Measurements from ENCODE around the gene ZNF780A. TPM values are rescaled to one million over a fixed set of nuclear protein-coding genes. Genes with fewer than 3 reads are reported as not detected.

Gene ZNF780A
- total and polyA plus RNA-seq, 7 experiments from 2014 or later, result 13.9 to 49.5 (median 21.2) TPM

DNA sequence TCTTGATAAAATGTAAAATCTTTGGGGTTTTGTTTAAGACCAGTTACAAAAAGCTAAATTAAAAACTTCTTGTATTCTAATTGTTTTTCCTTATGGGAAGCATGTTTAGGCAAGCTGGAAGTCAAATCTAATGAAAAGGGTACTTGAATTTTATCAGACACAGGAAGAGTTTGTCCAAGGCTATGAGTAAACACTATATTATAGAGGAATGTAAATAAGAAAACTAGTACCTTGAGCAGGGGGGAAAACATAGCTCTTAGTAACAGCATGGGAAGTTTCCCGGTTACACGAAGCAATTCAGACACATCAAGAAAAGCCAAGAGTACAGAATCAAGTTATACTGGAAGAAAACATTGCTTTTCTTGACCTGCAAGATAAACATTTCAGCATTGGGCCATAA is 19.8 kb upstream of the ZNF780A start:
- intact Hi-C loops (cut with micrococcal nuclease), result no loop called here
- H3K36me3 Mint-ChIP-seq, result peaks cover 0 to 5% (median 0%) of the 10 kb centered on the region in 5 donors

DNA sequence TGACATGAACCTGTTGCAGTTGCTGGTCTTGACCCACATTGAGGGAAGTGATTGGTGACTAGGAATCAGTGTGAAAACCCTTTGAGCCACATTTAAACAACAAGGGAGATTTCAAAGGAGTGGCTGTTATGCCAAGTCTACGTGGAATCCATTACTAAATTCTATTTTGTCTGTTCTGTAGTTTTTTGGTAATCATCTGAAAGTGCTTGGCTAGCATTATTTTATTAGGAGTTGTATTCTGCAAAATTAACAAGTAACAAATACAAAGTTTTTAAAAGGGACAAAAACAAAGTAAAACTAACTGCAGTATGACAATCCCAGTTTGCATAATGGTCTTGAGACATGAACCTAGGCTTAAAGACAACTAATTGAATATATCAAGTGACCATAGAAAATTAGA is 14.0 kb upstream of the ZNF780A start:
- ATAC-seq (no peak), DNase-seq (no peak)
- intact Hi-C loops (cut with micrococcal nuclease), result no loop called here
- H3K9me3 ChIP-seq (ENCODE audit: control insufficient read depth in 2 of 3, low read length in 3 of 3), result no peaks in the 10 kb centered on the region
- POLR2A ChIA-PET, result no interaction called here
- no peak overlapping the region for H3K4me3 ChIP-seq (ENCODE audit: low read length)
- Mint-ChIP-seq H3K27me3 (no peaks in the 10 kb centered on the region), H3K27ac (no peak overlapping the region), H3K4me3 (no peak overlapping the region), H3K9me3 (peaks cover 0 to 2% (median 0%) of the 10 kb centered on the region in 11 donors), H3K36me3 (peaks cover 0 to 5% (median 0%) of the 10 kb centered on the region in 5 donors), H3K4me1 (no peaks in the 10 kb centered on the region)
- H3K4me1 ChIP-seq (ENCODE audit: control insufficient read depth in 2 of 2, insufficient read depth in 2 of 2, low read length in 2 of 2), result no peaks in the 10 kb centered on the region
- CTCF ChIA-PET, result no interaction called here
- no peaks in the 10 kb centered on the region for H3K27me3 ChIP-seq (ENCODE audit: control insufficient read depth in 2 of 2, insufficient read depth in 2 of 2, low read length in 2 of 2)
- H3K36me3 ChIP-seq (ENCODE audit: control insufficient read depth in 2 of 3, insufficient read depth in 3 of 3, low read length in 3 of 3), result no peaks in the 10 kb centered on the region
- H3K27ac ChIP-seq (ENCODE audit: low read depth, low read length), result no peak overlapping the region

More for the DNA sequence above, 19.8 kb upstream of the ZNF780A start:
- H3K27me3 Mint-ChIP-seq, result peaks cover 0 to 12% (median 7%) of the 10 kb centered on the region in 5 donors
- ChIA-PET CTCF (interaction anchor here (0.6 kb wide), 1 partner anchor 195 kb away, joined by 7 read pairs; no protein-coding TSS in a partner anchor), POLR2A (interaction anchor here (0.6 kb wide), 1 partner anchor 20 kb away, joined by 3 read pairs; no protein-coding TSS in a partner anchor)
- Histone ChIP-seq H3K27me3 (ENCODE audit: control insufficient read depth in 2 of 2, insufficient read depth in 2 of 2, low read length in 2 of 2) (no peaks in the 10 kb centered on the region), H3K36me3 (ENCODE audit: control insufficient read depth in 2 of 3, insufficient read depth in 3 of 3, low read length in 3 of 3) (no peaks in the 10 kb centered on the region), H3K27ac (ENCODE audit: low read depth, low read length) (no peak overlapping the region), H3K9me3 (ENCODE audit: control insufficient read depth in 2 of 3, low read length in 3 of 3) (no peaks in the 10 kb centered on the region), H3K4me3 (ENCODE audit: low read length) (no peak overlapping the region), H3K4me1 (ENCODE audit: control insufficient read depth in 2 of 2, insufficient read depth in 2 of 2, low read length in 2 of 2) (no peaks in the 10 kb centered on the region)
- no peak overlapping the region for H3K27ac Mint-ChIP-seq
- H3K4me3 Mint-ChIP-seq, result no peak overlapping the region
- no peak for DNase-seq
- ATAC-seq, result no peak
- H3K9me3 Mint-ChIP-seq, result peaks cover 0 to 11% (median 2%) of the 10 kb centered on the region in 11 donors
- H3K4me1 Mint-ChIP-seq, result no peaks in the 10 kb centered on the region

DNA sequence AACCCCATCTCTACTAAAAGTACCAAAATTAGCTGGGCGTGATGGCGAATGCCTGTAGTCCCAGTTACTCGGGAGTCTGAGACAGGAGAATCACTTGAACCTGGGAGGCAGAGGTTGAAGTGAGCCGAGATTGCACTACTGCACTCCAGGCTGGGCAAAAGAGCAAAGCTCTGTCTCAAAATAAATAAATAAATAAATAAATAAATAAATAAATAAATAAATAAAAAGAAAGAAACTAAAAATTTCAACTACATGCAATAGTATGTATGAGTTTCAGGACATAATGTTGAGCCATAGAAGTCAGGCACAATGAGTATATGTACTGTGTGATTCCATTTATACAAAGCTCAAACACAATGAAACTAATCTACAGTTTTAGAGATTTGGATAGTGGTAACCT is 12.9 kb upstream of the ZNF780A start:
- no peak overlapping the region for H3K4me3 ChIP-seq (ENCODE audit: low read length)
- H3K4me1 Mint-ChIP-seq, result no peaks in the 10 kb centered on the region
- ChIA-PET POLR2A (interaction anchor here (0.6 kb wide), 1 partner anchor 285 kb away, joined by 7 read pairs; no protein-coding TSS in a partner anchor), CTCF (no interaction called here)
- H3K36me3 Mint-ChIP-seq, result peaks cover 0 to 5% (median 0%) of the 10 kb centered on the region in 5 donors
- H3K27me3 Mint-ChIP-seq, result peaks cover 0 to 8% (median 7%) of the 10 kb centered on the region in 5 donors
- intact Hi-C loops (cut with micrococcal nuclease), result no loop called here
- H3K9me3 ChIP-seq (ENCODE audit: control insufficient read depth in 2 of 3, low read length in 3 of 3), result no peaks in the 10 kb centered on the region
- no peaks in the 10 kb centered on the region for H3K27me3 ChIP-seq (ENCODE audit: control insufficient read depth in 2 of 2, insufficient read depth in 2 of 2, low read length in 2 of 2)
- no peaks in the 10 kb centered on the region for H3K36me3 ChIP-seq (ENCODE audit: control insufficient read depth in 2 of 3, insufficient read depth in 3 of 3, low read length in 3 of 3)
- H3K27ac Mint-ChIP-seq, result no peak overlapping the region
- H3K4me1 ChIP-seq (ENCODE audit: control insufficient read depth in 2 of 2, insufficient read depth in 2 of 2, low read length in 2 of 2), result no peaks in the 10 kb centered on the region
- peaks cover 0 to 2% (median 0%) of the 10 kb centered on the region in 11 donors for H3K9me3 Mint-ChIP-seq
- no peak overlapping the region for H3K27ac ChIP-seq (ENCODE audit: low read depth, low read length)
- DNase-seq (no peak), ATAC-seq (no peak)
- H3K4me3 Mint-ChIP-seq, result no peak overlapping the region

DNA sequence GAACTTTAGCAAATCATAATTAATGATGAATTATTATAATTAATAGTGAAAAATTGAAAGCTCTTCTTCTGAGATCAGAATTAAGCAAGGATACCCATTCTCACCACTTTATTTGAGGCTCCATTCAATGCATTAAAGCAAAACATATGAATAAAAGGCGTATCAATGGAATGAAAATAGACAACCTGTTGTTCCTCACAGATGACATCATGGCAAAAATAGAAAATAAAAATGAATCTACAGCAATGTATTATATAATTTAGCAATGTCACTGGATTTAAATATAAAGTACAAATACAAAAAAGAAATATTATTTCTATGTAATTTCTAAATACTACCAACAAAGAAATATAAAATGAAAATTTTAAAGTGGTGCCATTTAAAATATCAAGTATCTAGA is 11.1 kb upstream of the ZNF780A start:
- ChIA-PET POLR2A (interaction anchor here (0.6 kb wide), 1 partner anchor 10 kb away, joined by 3 read pairs; no protein-coding TSS in a partner anchor), CTCF (no interaction called here)
- ATAC-seq (no peak), DNase-seq (no peak)
- peaks cover 0 to 5% (median 0%) of the 10 kb centered on the region in 5 donors for H3K36me3 Mint-ChIP-seq
- no peaks in the 10 kb centered on the region for H3K4me1 Mint-ChIP-seq
- no peaks in the 10 kb centered on the region for H3K27me3 ChIP-seq (ENCODE audit: control insufficient read depth in 2 of 2, insufficient read depth in 2 of 2, low read length in 2 of 2)
- H3K27ac Mint-ChIP-seq, result no peak overlapping the region
- no peaks in the 10 kb centered on the region for H3K36me3 ChIP-seq (ENCODE audit: control insufficient read depth in 2 of 3, insufficient read depth in 3 of 3, low read length in 3 of 3)
- no peak overlapping the region for H3K4me3 Mint-ChIP-seq
- intact Hi-C loops (cut with micrococcal nuclease), result no loop called here
- no peak overlapping the region for H3K4me3 ChIP-seq (ENCODE audit: low read length)
- H3K27me3 Mint-ChIP-seq, result peaks cover 3 to 19% (median 9%) of the 10 kb centered on the region in 5 donors
- peaks cover 0 to 2% (median 0%) of the 10 kb centered on the region in 11 donors for H3K9me3 Mint-ChIP-seq
- H3K27ac ChIP-seq (ENCODE audit: low read depth, low read length), result no peak overlapping the region
- H3K4me1 ChIP-seq (ENCODE audit: control insufficient read depth in 2 of 2, insufficient read depth in 2 of 2, low read length in 2 of 2), result no peaks in the 10 kb centered on the region
- H3K9me3 ChIP-seq (ENCODE audit: control insufficient read depth in 2 of 3, low read length in 3 of 3), result no peaks in the 10 kb centered on the region

DNA sequence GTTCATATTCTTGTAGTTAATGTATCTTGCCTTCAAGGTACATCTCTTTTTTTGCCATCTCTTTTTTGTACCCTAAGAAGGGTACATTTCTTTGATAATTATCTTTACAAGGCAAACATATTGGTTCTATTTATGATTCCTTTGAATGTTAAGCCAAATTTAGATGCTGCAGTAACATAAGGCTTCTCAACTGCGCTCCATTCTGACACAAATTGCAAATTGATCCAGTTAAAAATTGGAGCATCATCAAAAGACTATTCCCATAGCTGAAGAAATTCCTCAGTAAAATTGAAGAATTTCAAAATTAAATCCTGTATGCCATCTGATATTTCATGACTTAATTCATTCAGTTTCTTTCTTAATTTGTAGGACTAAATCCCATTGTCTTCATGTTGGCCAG is 2.7 kb upstream of the ZNF780A start:
- peaks cover 0 to 7% of the 10 kb centered on the region in 2 donors for H3K27me3 ChIP-seq (ENCODE audit: control insufficient read depth in 2 of 2, insufficient read depth in 2 of 2, low read length in 2 of 2)
- H3K27ac Mint-ChIP-seq, result no peak overlapping the region
- H3K4me3 Mint-ChIP-seq, result peak overlapping the region in 1 of 10 donors; percentile 6
- DNase-seq (no peak), ATAC-seq (no peak)
- peaks cover 16 to 18% of the 10 kb centered on the region in 2 donors for H3K4me1 ChIP-seq (ENCODE audit: control insufficient read depth in 2 of 2, insufficient read depth in 2 of 2, low read length in 2 of 2)
- H3K4me1 Mint-ChIP-seq, result peaks cover 18 to 33% (median 29%) of the 10 kb centered on the region in 7 donors
- peaks cover 0 to 12% (median 4%) of the 10 kb centered on the region in 11 donors for H3K9me3 Mint-ChIP-seq
- H3K36me3 ChIP-seq (ENCODE audit: control insufficient read depth in 2 of 3, insufficient read depth in 3 of 3, low read length in 3 of 3), result no peaks in the 10 kb centered on the region
- H3K27me3 Mint-ChIP-seq, result peaks cover 12 to 25% (median 18%) of the 10 kb centered on the region in 5 donors
- CTCF ChIA-PET, result no interaction called here
- intact Hi-C loops (cut with micrococcal nuclease), result loop anchor here in 1 of 2 donors (5.0 kb wide), 1 partner anchor 36 kb away; the partner anchor contains the start of gene ZNF780B
- no peaks in the 10 kb centered on the region for H3K9me3 ChIP-seq (ENCODE audit: control insufficient read depth in 2 of 3, low read length in 3 of 3)
- POLR2A ChIA-PET, result interaction anchor here (0.6 kb wide), 1 partner anchor 477 kb away, joined by 7 read pairs; no protein-coding TSS in a partner anchor
- H3K4me3 ChIP-seq (ENCODE audit: low read length), result no peak overlapping the region
- peaks cover 0 to 16% (median 10%) of the 10 kb centered on the region in 5 donors for H3K36me3 Mint-ChIP-seq
- no peak overlapping the region for H3K27ac ChIP-seq (ENCODE audit: low read depth, low read length)

DNA sequence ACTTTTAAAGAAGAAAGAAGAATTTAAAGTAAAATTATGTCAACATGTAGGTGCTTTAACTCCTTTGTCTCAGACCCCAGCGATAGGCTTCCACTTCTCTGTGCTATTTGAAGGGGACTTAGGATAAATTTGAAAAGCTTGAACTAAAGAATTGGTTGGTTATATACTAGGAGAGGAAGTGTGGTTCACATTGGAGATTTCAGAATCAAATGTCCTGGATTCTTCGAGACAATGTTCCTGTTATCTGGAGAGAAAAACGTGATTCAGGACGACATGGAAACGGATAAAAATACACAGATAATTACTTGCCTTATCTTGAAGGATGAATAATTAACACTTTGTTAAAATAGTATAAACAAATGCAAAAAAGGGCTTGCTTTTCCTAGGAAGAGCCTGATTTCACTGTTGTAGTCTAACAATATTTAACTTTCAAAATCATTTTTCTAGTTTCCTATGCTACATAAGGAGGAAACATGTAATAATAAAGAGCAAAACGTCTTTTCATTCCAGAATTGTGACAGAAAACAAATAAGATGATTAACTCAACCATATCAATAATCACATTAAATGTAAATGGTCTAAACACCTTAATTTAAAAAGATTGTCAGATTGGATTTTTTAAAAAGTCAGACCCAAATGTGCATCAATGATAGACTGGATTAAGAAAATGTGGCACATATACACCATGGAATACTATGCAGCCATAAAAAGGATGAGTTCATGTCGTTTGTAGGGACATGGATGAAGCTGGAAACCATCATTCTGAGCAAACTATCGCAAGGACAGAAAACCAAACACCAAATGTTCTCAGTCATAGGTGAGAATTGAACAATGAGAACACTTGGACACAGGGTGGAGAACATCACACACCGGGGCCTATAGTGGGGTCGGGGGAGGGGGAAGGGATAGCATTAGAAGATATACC is 724 bp upstream of the ZNF780A start:
- Histone ChIP-seq H3K9me3 (ENCODE audit: control insufficient read depth in 2 of 3, low read length in 3 of 3) (no peaks in the 10 kb centered on the region), H3K27ac (ENCODE audit: low read depth, low read length) (peak overlapping the region; percentile 95), H3K4me1 (ENCODE audit: control insufficient read depth in 2 of 2, insufficient read depth in 2 of 2, low read length in 2 of 2) (peaks cover 16 to 18% of the 10 kb centered on the region in 2 donors), H3K27me3 (ENCODE audit: control insufficient read depth in 2 of 2, insufficient read depth in 2 of 2, low read length in 2 of 2) (peaks cover 0 to 7% of the 10 kb centered on the region in 2 donors), H3K36me3 (ENCODE audit: control insufficient read depth in 2 of 3, insufficient read depth in 3 of 3, low read length in 3 of 3) (no peaks in the 10 kb centered on the region), H3K4me3 (ENCODE audit: low read length) (peak overlapping the region; percentile 94)
- Mint-ChIP-seq H3K27me3 (peaks cover 12 to 17% (median 14%) of the 10 kb centered on the region in 5 donors), H3K36me3 (peaks cover 0 to 29% (median 17%) of the 10 kb centered on the region in 5 donors), H3K27ac (peak overlapping the region; percentile 99 to 100 (median 100)), H3K4me3 (peak overlapping the region; percentile 93 to 100 (median 100)), H3K9me3 (peaks cover 0 to 19% (median 6%) of the 10 kb centered on the region in 11 donors), H3K4me1 (peaks cover 33 to 49% (median 44%) of the 10 kb centered on the region in 7 donors)
- ChIA-PET POLR2A (interaction anchor here (0.6 to 2.3 kb wide), 9 partner anchors 10 to 645 kb away, joined by 3 to 16 read pairs (median 4); partner anchors contain the start of genes DYRK1B, MAP3K10, PSMC4 and ZNF546), CTCF (interaction anchor here (0.6 to 1.0 kb wide), 3 partner anchors 48 to 1555 kb away, joined by 3 read pairs; partner anchors contain the start of gene PSMC4)
- intact Hi-C loops (cut with micrococcal nuclease), result loop anchor here in 1 of 2 donors (2.0 to 5.0 kb wide), 2 partner anchors 34 to 95 kb away; partner anchors contain the start of genes ZNF546 and ZNF780B
- DNase-seq (no peak), ATAC-seq (no peak)
